Fibroblast of skin of right biceps (primary cell): ENCODE results near the gene FANCD2.
"Not testable (repeated sequence)": the region's sequence is repeated elsewhere in the genome, so short reads cannot be mapped to it uniquely, and the experiment has no call there.

Source experiments
- DNase-seq: peaks from one replicate; pipeline ENCODE4 v3.0.0-alpha.2; 2013

Gene FANCD2

DNA sequence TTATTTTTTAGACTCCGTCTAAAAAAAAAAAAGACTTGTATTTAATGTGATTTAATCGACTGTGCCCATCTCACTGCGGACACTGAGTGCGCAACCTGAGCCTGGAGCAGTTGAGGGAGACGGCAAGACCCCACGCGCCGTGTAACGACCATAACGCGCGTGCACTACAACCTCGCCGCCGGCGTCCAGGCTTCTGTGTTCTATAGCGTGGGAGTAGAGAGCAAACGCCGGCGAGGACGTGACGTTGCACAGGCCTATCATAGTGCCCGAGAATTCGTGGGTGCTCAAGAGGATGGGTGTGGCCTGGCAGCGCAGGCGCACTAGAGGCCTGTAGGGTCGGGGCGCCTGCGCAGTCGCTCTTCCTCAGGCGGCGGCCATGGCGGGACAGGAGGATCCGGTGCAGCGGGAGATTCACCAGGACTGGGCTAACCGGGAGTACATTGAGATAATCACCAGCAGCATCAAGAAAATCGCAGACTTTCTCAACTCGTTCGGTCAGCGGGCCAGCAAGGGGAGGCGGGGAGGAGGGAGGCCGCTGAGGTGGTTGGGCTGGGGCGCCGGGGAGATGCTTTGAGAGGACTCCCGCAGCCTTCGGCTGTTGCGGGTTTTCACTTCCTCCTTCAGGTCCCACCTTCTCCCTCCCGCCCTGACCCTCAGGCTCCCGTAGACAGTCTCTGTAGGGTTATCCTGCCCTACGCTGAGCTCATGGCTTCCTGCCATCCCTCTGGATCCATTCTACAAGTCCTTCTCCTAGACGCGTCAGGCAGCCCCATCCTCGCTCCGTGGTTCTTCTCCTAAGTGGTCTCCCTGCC is 89.3 kb downstream of the FANCD2 start, which contains the start of gene BRK1:
TSS of gene BRK1 (plus strand) at position 350 of the 812 bp plus-strand sequence. CDS start at position 377, 27 bp downstream.
- peak; percentile 96 for DNase-seq

DNA sequence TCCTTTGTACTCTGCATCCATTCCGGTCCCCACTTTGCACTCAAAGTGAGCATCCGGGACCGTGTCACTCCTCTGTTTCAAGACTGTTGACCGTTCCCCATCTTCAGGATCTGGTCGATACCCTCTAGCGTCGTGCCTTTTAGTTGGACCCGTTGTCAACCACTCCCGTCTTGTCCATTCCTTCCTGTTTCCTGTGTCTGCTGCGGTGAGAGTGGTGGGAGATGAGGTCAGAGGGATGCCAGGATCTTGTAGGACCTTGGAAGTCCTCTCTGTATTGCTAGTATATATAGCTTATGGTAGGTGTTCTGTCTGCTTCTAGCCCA is 89.9 kb downstream of the FANCD2 start:
- peak; percentile 55 for DNase-seq

DNA sequence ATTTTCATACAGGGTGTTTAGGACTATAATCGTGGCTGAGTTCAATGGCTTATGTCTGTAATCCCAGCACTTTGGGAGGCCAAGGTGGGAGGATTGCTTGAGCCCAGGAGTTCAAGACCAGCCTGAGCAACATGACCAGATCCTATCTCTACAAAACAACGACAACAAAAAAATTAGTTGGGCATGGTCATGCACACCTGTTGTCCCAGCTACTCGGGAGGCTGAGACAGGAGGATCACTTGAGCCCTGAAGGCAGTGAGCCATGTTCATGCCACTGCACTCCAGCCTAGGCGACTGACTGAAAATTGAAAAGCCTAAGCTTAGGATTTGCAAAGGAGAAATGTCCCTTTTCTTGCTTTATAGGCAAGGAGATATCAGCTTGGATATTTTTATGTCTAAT is 90.7 kb downstream of the FANCD2 start:
- DNase-seq = no peak

DNA sequence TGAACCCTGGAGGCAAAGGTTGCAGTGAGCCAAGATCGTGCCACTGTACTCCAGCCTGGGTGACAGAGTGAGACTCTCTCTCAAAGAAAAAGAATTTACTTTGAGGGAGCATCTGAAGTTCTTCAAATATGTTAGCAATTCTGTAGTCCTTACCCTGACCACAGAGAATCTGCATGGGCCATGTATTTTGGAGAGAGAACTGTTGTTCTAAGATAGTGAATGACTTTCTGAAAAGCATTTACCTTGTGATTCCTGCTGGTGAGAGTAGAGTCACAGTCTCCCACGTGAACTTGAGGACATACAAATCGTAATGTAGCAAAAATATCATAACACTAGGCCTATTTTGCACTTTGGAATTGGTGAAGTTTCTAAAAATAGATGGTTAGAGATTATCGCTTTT is 93.1 kb downstream of the FANCD2 start:
- no peak for DNase-seq

DNA sequence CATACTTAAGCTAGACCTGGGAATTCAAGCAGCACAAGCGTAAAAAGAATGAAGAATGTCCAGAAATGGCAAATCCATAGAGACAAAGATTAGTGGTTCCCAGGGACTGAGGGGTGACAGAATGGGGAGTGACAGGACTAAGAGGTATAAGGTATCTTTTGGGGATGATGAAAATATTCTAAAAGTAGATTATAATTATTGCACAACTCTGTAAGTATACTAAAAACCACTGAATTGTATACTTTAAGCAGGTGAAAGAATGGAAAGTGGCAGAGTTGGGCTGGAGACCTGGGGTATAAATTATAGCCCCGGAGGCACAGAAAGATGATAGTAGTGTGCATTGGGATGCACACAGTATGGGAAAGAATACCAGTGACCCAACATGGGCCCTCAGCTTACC is 94.8 kb downstream of the FANCD2 start:
- no peak for DNase-seq

DNA sequence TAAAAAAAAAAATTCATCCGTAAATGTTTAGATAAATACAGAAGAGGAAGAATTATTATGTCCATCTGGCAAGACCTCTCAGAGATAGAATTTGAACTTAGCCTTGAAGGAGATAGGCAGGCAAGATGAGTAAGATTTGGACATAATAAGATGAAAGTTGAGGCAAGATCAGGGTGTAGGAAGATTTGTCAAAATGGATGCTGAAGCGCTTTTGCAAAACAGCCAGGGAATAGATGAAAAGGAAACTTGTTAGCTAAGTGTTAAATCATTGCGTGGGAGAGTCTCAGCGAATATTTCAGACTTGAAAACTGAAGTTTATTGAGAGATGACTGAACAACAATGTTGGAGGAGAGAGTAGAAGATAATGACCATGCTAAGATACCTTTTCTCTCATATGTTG is 96.5 kb downstream of the FANCD2 start:
- no peak for DNase-seq

DNA sequence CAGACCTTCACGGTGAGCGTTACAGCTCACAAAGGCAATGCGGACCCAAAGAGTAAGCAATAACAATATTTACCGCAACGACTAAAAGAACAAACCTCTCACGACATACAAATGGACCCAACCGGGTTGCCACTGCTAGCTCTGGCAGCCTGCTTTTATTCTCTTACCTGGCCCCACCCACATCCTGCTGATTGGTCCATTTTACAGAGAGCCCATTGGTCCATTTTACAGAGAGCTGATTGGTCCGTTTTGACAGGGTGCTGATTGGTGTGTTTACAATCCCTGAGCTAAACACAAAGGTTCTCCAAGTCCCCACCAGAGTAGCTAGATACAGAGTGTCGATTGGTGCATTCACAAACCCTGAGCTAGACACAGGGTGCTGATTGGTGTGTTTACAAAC is 109.6 kb downstream of the FANCD2 start:
- not testable (repeated sequence) for DNase-seq

DNA sequence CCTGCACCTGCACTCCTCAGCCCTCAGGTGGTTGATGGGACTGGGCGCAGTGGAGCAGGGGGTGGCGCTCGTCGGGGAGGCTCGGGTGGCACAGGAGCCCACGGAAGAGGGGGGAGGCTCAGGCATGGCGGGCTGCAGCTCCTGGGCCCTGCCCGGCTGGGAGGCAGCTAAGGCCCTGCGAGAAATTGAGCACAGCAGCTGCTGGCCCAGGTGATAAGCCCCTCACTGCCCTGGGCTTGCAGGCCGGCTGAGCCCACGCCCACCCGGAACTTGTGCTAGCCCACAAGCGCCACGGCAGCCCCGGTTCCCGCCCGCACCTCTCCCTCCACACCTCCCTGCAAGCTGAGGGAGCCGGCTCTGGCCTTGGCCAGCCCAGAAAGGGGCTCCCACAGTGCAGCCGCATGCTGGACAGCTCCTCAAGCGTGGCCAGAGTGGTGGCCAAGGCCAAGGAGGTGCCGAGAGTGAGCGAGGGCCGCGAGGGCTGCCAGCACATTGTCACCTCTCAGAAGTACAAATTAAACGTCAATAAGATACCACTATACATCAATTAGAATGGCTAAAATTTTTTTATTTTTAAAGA is 110.3 kb downstream of the FANCD2 start:
- no peak for DNase-seq

DNA sequence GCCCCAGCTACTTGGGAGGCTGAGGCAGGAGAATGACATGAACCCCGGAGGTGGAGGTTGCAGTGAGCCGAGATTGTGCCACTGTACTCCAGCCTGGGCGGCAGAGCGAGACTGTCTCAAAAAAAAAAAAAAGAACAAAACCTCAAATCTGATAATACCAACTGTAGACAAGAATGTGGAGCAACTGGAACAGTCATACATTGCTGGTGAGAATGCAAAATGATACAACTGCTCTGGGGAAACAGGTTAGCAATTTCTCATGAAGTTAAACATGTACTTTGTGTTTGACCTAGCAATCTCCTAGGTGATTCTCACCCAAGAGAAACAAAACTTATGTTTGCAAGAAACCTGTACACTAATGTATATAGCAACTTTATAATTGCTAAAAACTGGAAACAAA is 110.9 kb downstream of the FANCD2 start:
- no peak for DNase-seq

DNA sequence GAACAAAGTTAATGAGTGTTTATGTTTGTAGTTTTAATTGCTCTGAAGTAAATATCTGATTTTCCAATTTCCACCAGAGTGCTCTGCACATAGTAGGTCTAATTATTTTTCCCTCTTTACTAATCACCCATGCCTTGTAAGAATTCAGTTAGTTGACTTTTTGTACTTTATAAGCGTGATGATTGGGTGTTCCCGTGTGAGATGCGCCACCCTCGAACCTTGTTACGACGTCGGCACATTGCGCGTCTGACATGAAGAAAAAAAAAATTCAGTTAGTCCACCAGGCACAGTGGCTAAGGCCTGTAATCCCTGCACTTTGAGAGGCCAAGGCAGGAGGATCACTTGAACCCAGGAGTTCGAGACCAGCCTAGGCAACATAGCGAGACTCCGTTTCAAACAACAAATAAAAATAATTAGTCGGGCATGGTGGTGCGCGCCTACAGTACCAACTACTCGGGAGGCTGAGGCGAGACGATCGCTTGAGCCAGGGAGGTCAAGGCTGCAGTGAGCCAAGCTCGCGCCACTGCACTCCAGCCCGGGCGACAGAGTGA is 114.8 kb downstream of the FANCD2 start:
- no peak for DNase-seq

DNA sequence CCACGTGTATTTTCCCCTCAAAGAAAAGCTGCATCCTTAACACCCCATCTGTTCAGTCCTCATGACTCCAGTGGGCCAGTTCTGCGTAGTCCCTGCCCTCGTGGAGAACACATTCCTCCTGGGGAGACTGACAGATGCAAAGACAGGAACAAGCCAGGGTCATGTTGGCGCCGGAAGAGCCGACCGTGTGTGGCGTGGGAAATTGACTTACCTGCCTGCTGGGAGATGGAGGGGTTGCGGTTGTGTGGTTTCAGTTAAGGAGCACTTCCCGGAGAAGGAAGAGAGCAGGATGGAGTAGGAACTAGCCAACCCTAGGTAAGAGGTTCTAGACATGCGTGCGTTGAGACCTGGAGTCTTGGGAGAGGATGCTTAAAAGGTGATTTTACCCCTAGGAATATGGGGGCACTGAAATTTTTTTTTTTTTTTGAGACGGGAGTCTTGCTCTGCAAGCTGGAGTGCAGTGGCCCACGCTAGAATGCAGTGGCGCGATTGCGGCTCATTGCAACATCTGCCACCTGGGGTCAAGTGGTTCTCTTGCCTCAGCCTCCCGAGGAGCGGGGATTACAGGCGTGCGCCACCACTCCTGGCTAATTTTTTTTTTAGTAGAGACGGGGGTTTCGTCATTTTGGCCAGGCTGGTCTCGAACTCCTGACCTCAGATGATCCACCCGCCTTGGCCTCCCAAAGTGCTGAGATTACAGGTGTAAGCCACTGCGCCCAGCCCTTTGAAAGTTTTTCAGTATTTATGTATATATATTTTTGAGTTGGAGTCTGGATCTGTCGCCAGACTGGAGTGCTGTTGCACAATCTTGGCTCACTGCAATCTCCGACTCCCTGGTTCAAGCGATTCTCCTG is 116.7 kb downstream of the FANCD2 start:
- no peak for DNase-seq

DNA sequence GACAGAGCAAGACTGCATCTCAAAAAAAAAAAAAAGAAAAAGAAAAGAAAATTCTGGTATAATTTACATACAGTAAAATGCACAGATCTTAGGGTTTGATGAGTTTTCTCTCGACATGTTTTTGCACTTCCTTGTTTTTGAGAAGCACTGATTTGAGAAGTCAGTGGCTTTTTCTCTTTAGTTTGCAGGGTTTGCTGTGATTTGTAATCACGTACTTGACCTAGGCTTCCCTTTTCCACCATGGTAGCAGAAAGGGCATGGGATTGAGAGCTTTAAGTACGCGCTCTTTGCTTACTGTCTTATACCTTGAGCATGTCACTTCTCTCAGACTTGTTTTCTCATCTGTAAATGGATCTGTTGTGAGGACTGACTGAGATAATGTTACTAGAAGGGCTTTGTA is 119.4 kb downstream of the FANCD2 start:
- no peak for DNase-seq

DNA sequence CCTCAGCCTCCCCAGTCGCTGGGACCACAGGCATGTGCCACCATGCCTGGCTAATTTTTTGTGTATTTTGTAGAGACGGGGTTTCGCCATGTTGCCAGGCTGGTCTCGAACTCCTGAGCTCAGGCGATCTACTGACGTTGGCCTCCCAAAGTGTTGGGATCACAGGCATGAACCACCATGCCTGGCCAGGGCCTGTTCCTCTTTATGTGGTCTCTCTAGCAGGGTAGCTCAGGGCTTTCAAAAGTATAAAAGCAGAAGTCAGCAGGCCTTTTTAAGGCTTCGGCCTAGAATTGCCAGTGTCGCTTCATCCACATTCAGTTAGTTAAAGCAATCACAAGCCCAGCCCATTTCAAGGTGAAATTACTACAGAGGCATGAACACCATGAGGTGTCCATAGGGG is 123.0 kb downstream of the FANCD2 start:
- no peak for DNase-seq

DNA sequence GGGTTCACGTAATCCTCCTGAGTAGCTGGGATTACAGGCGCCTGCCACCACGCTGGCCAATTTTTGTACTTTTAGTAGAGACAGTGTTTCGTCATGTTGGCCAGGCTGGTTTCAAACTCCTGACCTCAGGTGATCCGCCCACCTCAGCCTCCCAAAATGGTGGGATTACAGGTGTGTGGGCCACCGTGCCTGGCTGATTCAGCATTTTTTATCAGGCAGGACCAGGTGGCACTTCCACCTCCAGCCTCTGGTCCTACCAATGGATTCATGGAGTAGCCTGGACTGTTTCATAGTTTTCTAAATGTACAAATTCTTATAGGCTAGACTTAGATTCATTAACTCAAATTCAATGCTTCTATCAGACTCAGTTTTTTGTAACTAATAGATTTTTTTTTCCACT is 124.8 kb downstream of the FANCD2 start:
- DNase-seq = no peak
